ENCODE measurements around the gene ALK.
A peak's percentile ranks its signal among the peaks of the same experiment; 100 is the strongest.

Gene ALK

DNA sequence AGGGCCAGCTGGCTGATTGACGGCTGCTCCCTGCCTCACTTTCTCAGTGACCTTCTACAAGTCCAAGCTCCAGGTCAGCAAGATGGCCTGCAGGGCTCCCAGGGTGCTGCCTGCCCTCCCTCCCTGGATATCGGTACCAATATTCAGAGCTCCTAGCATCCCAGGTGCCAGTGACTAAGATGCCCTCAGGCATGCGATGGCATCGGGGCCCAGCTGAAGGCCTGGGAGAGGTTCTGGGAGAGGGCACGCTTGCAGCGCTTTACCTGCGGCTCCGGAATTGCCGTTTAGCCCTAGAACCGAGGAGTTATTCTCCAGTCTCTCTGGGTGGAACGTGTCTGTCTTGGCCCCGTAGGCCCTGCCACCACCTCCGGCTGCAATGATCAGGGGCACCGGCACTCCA lies 689.3 kb downstream of the ALK start:
- no peak overlapping the region for H3K4me3 ChIP-seq (ENCODE audit: control insufficient read depth, low read depth, low read length)
- TF ChIP-seq, protein P1, sequence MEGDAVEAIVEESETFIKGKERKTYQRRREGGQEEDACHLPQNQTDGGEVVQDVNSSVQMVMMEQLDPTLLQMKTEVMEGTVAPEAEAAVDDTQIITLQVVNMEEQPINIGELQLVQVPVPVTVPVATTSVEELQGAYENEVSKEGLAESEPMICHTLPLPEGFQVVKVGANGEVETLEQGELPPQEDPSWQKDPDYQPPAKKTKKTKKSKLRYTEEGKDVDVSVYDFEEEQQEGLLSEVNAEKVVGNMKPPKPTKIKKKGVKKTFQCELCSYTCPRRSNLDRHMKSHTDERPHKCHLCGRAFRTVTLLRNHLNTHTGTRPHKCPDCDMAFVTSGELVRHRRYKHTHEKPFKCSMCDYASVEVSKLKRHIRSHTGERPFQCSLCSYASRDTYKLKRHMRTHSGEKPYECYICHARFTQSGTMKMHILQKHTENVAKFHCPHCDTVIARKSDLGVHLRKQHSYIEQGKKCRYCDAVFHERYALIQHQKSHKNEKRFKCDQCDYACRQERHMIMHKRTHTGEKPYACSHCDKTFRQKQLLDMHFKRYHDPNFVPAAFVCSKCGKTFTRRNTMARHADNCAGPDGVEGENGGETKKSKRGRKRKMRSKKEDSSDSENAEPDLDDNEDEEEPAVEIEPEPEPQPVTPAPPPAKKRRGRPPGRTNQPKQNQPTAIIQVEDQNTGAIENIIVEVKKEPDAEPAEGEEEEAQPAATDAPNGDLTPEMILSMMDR (conservative IDR thresholded peaks at IDR 0.05; ENCODE audit: control insufficient read depth, insufficient read depth, low read depth, low read length), result no peak
- no peak for DNase-seq (ENCODE audit: low read depth)

DNA sequence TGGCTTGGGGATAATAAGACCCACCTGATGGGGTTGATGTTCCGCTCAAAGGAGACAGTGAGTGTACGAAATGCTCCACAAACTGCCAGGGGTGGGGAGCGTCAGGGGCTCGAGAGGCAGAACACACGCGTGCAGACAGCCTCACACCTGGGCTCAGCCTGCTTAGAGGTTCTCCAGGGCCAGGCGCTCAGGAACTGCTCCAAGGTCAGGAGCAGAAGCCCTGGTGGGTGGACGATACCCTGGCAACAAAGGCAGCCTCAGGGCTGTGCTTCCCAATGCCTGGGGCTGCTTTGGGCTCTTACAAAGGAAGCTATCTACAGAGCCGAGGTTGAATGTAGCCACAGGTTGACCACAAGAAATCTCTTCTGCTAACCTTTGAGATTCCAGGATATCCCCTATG lies 691.7 kb downstream of the ALK start:
- TF ChIP-seq, protein P1 (conservative IDR thresholded peaks at IDR 0.05; ENCODE audit: control insufficient read depth, insufficient read depth, low read depth, low read length), result no peak
- no peak for DNase-seq (ENCODE audit: low read depth)
- H3K4me3 ChIP-seq (ENCODE audit: control insufficient read depth, low read depth, low read length), result no peak overlapping the region

DNA sequence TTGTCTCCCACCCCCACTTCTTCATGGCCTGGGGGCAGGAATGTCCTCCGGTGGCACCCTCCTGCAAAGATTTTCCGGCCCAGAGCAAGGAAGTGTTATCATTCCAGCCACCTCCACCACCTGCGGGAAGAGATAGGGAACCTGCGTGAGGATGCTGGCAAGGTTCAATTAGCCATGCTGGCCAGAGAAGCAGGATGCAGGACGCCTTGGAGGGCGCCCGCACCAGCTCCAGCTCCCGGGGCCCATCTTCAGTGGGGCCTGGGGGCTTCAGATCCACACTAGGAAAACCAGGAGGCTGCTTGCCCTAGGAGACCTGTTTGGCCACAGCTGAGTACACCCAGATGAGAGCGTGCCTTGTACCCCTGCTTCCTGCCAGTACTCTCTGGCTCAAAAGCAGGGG lies 692.4 kb downstream of the ALK start:
- no peak overlapping the region for H3K4me3 ChIP-seq (ENCODE audit: control insufficient read depth, low read depth, low read length)
- DNase-seq (ENCODE audit: low read depth), result no peak
- TF ChIP-seq, protein P1 (conservative IDR thresholded peaks at IDR 0.05; ENCODE audit: control insufficient read depth, insufficient read depth, low read depth, low read length), result no peak

DNA sequence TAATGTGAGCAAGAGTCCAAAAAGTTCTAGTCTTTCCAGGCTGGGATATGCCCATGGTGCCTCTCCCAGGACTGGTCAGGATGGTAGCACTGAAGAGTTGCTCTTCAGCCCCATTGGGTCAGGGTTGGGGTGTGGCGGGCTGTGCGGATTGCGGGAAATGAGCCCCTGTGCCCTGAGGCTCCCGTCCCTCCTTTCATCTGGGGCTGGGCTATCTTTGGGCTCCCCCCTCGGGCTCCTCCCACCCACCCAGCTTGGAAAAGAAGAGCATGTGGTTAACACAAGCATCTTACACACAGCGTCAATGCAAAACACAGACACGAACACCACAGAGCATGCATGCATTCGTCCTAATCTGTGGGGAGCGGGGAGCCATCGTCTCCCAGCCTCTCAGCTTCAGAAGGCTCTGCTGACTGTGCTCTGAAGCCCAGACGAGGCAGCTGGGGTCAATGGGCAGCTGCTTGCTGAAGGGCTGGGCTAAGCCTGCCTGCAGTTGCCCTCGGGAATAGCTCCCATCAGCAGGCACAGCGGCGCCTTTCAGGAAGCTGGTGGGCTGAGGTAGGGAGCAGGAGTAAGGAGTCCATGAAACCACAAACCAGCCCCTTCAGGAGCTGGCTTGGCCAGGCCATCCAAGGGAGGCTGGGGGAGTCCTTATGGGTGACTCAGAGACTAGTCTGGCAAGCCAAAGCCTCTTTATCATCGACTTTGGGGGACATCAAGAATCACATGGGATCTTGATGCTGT lies 693.3 kb downstream of the ALK start:
- TF ChIP-seq, protein P1 (conservative IDR thresholded peaks at IDR 0.05; ENCODE audit: control insufficient read depth, insufficient read depth, low read depth, low read length), result no peak
- DNase-seq (ENCODE audit: low read depth), result peak; percentile 56
- no peak overlapping the region for H3K4me3 ChIP-seq (ENCODE audit: control insufficient read depth, low read depth, low read length)

DNA sequence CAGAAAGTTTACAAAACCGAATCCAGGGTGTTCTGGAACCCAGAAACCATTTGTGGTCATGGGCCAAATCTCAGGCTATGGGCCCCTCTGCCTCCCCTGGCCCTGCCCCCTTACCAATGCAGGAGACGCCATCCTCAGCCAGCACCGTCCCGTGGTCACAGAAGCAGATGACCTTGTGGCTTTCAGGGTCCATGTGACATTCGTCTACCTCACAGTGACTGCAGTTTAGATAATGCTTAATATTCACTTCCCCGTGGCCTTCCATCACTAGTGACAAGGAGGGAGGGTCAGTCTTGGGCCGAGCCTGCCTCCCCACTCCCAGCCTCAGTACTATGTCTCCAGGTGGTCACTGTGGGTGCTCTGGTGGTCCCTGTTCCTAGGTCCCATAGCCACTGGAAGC lies 694.6 kb downstream of the ALK start:
- TF ChIP-seq, protein P1 (conservative IDR thresholded peaks at IDR 0.05; ENCODE audit: control insufficient read depth, insufficient read depth, low read depth, low read length), result no peak
- H3K4me3 ChIP-seq (ENCODE audit: control insufficient read depth, low read depth, low read length), result no peak overlapping the region
- DNase-seq (ENCODE audit: low read depth), result no peak

DNA sequence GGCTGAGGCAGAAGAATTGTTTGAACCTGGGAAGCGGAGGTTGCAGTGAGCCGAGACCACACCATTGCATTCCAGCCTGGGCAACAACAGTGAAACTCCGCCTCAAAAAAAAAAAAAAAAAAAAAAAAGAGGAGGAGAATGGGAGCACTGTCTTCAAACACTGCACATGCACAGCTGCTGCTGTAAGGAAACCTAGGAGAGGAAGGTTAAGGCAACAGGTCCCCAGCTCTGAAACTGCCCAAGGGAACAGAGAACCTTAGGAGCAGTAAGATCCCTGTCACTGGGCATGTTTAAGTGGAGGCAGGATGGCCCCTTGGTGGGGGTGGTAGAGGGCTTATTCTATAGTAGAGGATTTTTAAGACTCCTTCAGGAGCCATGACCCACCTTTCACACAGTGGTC lies 695.0 kb downstream of the ALK start:
- TF ChIP-seq, protein P1 (conservative IDR thresholded peaks at IDR 0.05; ENCODE audit: control insufficient read depth, insufficient read depth, low read depth, low read length), result no peak
- no peak overlapping the region for H3K4me3 ChIP-seq (ENCODE audit: control insufficient read depth, low read depth, low read length)
- DNase-seq (ENCODE audit: low read depth), result no peak
